B cell (primary cell): ENCODE measurements around the gene EPHA5. TPM values are rescaled to one million over a fixed set of nuclear protein-coding genes. Genes with fewer than 3 reads are reported as not detected.

Experiments used
- ATAC-seq: fragments of 200-7000 bp; cut with Tn5 transposase; one replicate; pipeline ENCODE4 v1.10.0; 2021; ENCODE audit warnings: low read depth, mild to moderate bottlenecking, moderate number of reproducible peaks, moderate library complexity
- CTCF ChIA-PET: fragments of 350-600 bp; sonication (Branson Sonifier 250); formaldehyde crosslinking; loops from one replicate; lab custom pipeline; 2021; ENCODE audit warnings: antibody characterized with exemption, inconsistent platforms; lab: Charles Lee
- POLR2A ChIA-PET: fragments of 350-600 bp; sonication (Branson Sonifier 250); formaldehyde crosslinking; loops from one replicate; lab custom pipeline; 2021; ENCODE audit warnings: antibody characterized with exemption; lab: Charles Lee
- DNase-seq: peaks from one replicate; pipeline ENCODE4 v3.0.0; 2013
- H2AFZ ChIP-seq: 2 replicates; pipeline ENCODE4 v1.6.1; 2012; ENCODE audit warnings: mild to moderate bottlenecking, low read depth, low read length; ENCODE audit not compliant: insufficient read depth, poor library complexity, severe bottlenecking
- H3K27ac ChIP-seq, 2 donors: 1 replicate in 1 of 2; 2 replicates in 1 of 2; pipeline ENCODE4 v1.5.1; 2012 to 2013; ENCODE audit warnings: low read length in 2 of 2, mild to moderate bottlenecking in 2 of 2, moderate library complexity in 1 of 2
- H3K27me3 ChIP-seq, 4 experiments: fragments of 200-600 bp in 1 of 4; sonication (generic) in 1 of 4; replicated peaks in 1 of 4; 1 replicate in 2 of 4; 2 replicates in 2 of 4; pipeline versions ENCODE4 v1.6.1 to v1.7.0; 2013 to 2016; ENCODE audit warnings: low read length in 3 of 4, mild to moderate bottlenecking in 2 of 4, mixed read lengths in 1 of 4, moderate library complexity in 1 of 4; ENCODE audit not compliant: insufficient read depth in 4 of 4, control insufficient read depth in 3 of 4; ENCODE audit errors: control extremely low read depth in 1 of 4
- H3K36me3 ChIP-seq, 2 experiments: replicated peaks in 1 of 2; 1 replicate in 1 of 2; 2 replicates in 1 of 2; pipeline versions ENCODE4 v1.6.1 to v1.7.1; 2013; ENCODE audit warnings: low read length in 1 of 2; ENCODE audit not compliant: insufficient read depth in 2 of 2, control insufficient read depth in 1 of 2; ENCODE audit errors: control extremely low read depth in 1 of 2, extremely low read depth in 1 of 2
- H3K4me1 ChIP-seq, 2 donors: fragments of 200-600 bp in 1 of 2; sonication (generic) in 1 of 2; 1 replicate in 1 of 2; 2 replicates in 1 of 2; pipeline versions ENCODE4 v1.5.1 to v1.6.1; 2013 to 2017; ENCODE audit warnings: low read length in 2 of 2; ENCODE audit not compliant: control insufficient read depth in 2 of 2, insufficient read depth in 2 of 2
- H3K4me2 ChIP-seq: replicated peaks from 2 replicates; pipeline ENCODE3; 2012; ENCODE audit warnings: mild to moderate bottlenecking, low read depth, low read length; ENCODE audit not compliant: poor library complexity, severe bottlenecking
- H3K4me3 ChIP-seq, 5 experiments: fragments of 200-600 bp in 1 of 5; sonication (generic) in 1 of 5; 1 replicate in 3 of 5; 2 replicates in 2 of 5; pipeline versions ENCODE4 v1.5.1 to v1.7.0; 2011 to 2016; ENCODE audit warnings: low read length in 4 of 5, mild to moderate bottlenecking in 4 of 5, low read depth in 2 of 5, control low read depth in 1 of 5, moderate library complexity in 1 of 5; ENCODE audit not compliant: insufficient read depth in 1 of 5; ENCODE audit errors: control extremely low read depth in 1 of 5, extremely low read depth in 1 of 5
- H3K79me2 ChIP-seq: fragments of 200-600 bp; sonication (generic); one replicate; pipeline ENCODE4 v1.6.0; 2016; ENCODE audit warnings: low read length; ENCODE audit not compliant: control insufficient read depth, insufficient read depth
- H3K9ac ChIP-seq: fragments of 200-600 bp; sonication (generic); 2 replicates; pipeline ENCODE4 v1.6.1; 2017; ENCODE audit warnings: mild to moderate bottlenecking, low read length, moderate library complexity
- H3K9me3 ChIP-seq, 3 donors: one replicate each; pipeline versions ENCODE4 v1.6.1 to v1.7.1; 2013; ENCODE audit warnings: low read length in 2 of 3; ENCODE audit not compliant: control insufficient read depth in 2 of 3, insufficient read depth in 1 of 3; ENCODE audit errors: control extremely low read depth in 1 of 3
- H4K20me1 ChIP-seq: 2 replicates; pipeline ENCODE4 v1.6.0; 2012; ENCODE audit warnings: mild to moderate bottlenecking, low read length; ENCODE audit not compliant: insufficient read depth, control insufficient read depth, poor library complexity, severe bottlenecking
- H3K27ac Mint-ChIP-seq: one replicate; pipeline ENCODE4 v1.8.0; 2021; ENCODE audit warnings: mixed read lengths
- H3K27me3 Mint-ChIP-seq: one replicate; pipeline ENCODE4 v1.8.0; 2021; ENCODE audit warnings: mixed read lengths
- H3K4me1 Mint-ChIP-seq: one replicate; pipeline ENCODE4 v1.8.0; 2021; ENCODE audit warnings: mixed read lengths
- H3K4me3 Mint-ChIP-seq: one replicate; pipeline ENCODE4 v1.8.0; 2021; ENCODE audit warnings: mixed read lengths
- H3K9me3 Mint-ChIP-seq: one replicate; pipeline ENCODE4 v1.8.0; 2022; ENCODE audit warnings: mixed read lengths; ENCODE audit not compliant: insufficient read depth
- EZH2 ChIP-seq: IDR thresholded peaks from 2 replicates; pipeline ENCODE4 v1.6.1; 2012; ENCODE audit warnings: borderline replicate concordance, low read depth, mild to moderate bottlenecking, moderate library complexity, low read length; ENCODE audit not compliant: insufficient read depth, poor library complexity, severe bottlenecking
- WGBS: methylation state at CpG from one replicate; pipeline ENCODE4 v1.1.5; 2013; ENCODE audit warnings: missing lambda C conversion rate; ENCODE audit not compliant: insufficient coverage; 5-methylcytosine and 5-hydroxymethylcytosine counted together
- intact Hi-C: fragments of 100-400 bp; cut with micrococcal nuclease; formaldehyde crosslinking; loops from one replicate; pipeline ENCODE4 v1.10.0; 2022
- polyA minus RNA-seq: library from RNA; depleted of rRNA, polyadenylated mRNA; stranded (reverse); fragments of >200 nt; gene quantifications from 2 replicates; pipeline ENCODE4 v1.2.3, GENCODE V29; 2012
- polyA plus RNA-seq: library from polyadenylated mRNA; depleted of rRNA; stranded (reverse); fragments of >200 nt; gene quantifications from 2 replicates; pipeline ENCODE4 v1.2.3, GENCODE V29; 2012
- total RNA-seq, 2 donors: library from RNA; stranded (reverse); fragments of 120-200 nt in 1 of 2; gene quantifications; 1 replicate in 1 of 2; 2 replicates in 1 of 2; pipeline versions ENCODE4 v1.2.3 to v1.2.4, GENCODE V29; 2013 to 2022
- TF ChIP-seq, protein P1 (sequence below): fragments of 200-600 bp; IDR thresholded peaks from one replicate; pipeline ENCODE4 v1.8.0; 2022; ENCODE audit warnings: antibody characterized with exemption, mild to moderate bottlenecking

EPHA5 gene
- total RNA-seq, result not detected in 2 replicates
- total RNA-seq (2013), result 0.02 TPM
- polyA plus RNA-seq, result not detected in 2 replicates
- 0.07 TPM in 1 of 2 replicates, not detected in the other for polyA minus RNA-seq

DNA sequence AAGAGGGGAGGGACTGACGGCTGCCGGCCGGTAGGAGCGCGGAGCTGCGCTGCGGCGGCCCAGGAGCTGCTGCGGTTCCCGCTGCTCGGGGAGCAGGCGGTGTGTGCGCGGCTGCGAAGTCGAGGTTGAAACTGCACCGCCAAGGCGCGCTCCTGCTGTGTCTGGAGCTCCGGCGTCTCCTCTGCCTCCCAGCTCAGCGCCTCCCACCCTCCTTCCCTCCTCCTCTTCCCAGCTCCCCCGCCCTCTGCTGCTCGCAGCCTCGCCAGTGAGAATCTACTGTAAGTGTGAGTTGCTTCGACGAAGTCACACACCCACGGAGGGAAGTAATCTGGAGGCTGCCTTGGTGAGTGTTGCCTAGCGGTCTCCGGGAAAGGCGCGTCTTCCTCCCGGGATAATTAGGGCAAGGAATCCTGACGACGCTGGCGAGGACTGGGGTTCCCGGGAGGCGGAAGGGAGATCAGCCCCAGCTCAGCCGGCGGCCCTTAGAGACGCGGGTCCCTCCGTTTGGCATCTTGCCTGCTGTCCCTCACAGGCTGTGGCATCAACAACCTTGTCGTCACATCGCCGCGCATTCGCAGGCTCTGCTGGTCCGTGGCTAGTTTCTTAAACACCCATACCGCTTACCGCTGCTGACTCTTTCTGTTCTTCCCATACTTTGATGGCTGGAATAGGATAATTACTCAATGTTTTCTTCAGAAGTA is at the start of gene EPHA5:
EPHA5 (minus strand) TSS at position 159 of the 701 bp plus-strand sequence. CDS start 747 bp downstream, outside the sequence.
- TF ChIP-seq, protein P1, sequence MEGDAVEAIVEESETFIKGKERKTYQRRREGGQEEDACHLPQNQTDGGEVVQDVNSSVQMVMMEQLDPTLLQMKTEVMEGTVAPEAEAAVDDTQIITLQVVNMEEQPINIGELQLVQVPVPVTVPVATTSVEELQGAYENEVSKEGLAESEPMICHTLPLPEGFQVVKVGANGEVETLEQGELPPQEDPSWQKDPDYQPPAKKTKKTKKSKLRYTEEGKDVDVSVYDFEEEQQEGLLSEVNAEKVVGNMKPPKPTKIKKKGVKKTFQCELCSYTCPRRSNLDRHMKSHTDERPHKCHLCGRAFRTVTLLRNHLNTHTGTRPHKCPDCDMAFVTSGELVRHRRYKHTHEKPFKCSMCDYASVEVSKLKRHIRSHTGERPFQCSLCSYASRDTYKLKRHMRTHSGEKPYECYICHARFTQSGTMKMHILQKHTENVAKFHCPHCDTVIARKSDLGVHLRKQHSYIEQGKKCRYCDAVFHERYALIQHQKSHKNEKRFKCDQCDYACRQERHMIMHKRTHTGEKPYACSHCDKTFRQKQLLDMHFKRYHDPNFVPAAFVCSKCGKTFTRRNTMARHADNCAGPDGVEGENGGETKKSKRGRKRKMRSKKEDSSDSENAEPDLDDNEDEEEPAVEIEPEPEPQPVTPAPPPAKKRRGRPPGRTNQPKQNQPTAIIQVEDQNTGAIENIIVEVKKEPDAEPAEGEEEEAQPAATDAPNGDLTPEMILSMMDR, result no peak
- no peak for TF ChIP-seq EZH2
- POLR2A ChIA-PET, result no interaction called here
- no peak within 1 kb of the TSS for H3K9ac ChIP-seq
- Mint-ChIP-seq H3K4me1 (peaks cover 4% of the 10 kb centered on the region), H3K27ac (no peak within 1 kb of the TSS), H3K27me3 (peaks cover 49% of the 10 kb centered on the region), H3K4me3 (no peak within 1 kb of the TSS), H3K9me3 (no peaks in the 10 kb centered on the region)
- H3K4me3 ChIP-seq, result no peak within 1 kb of the TSS
- ATAC-seq (no peak), DNase-seq (no peak)
- CTCF ChIA-PET, result no interaction called here
- no peaks in the 10 kb centered on the region for H3K36me3 ChIP-seq
- WGBS, result 8% methylated on average over 40 of the region's 51 CpGs
- H2AFZ ChIP-seq, result no peak within 1 kb of the TSS
- peaks cover 0 to 16% (median 6%) of the 10 kb centered on the region in 4 experiments for H3K27me3 ChIP-seq
- no peaks in the 10 kb centered on the region for H4K20me1 ChIP-seq
- H3K79me2 ChIP-seq, result no peaks in the 10 kb centered on the region
- H3K4me2 ChIP-seq, result no peak within 1 kb of the TSS
- H3K9me3 ChIP-seq, result peaks cover 0 to 25% (median 1%) of the 10 kb centered on the region in 3 donors
- no peaks in the 10 kb centered on the region for H3K4me1 ChIP-seq
- intact Hi-C loops, result no loop called here
- no peak within 1 kb of the TSS for H3K27ac ChIP-seq

DNA sequence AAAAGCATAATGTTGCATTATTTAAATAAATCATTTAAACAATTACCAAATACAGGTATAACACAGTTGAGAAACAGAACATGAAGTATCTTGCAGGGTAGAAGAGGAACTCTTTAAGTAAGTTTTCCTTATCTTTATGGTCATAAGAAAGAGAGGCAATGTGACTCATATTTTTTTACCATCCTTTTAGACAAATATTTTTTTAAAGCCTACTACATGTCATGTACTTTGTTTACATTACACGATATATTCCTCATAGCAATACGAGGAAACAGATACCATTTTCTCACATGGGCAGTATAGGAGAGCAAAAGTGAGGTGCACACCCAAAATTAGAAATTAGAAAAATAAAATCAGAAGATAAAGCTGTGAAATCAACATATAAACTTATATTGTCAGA is 49.3 kb upstream of the EPHA5 start:
- no peaks in the 10 kb centered on the region for H3K27me3 ChIP-seq
- Mint-ChIP-seq H3K4me3 (no peak overlapping the region), H3K27ac (no peak overlapping the region), H3K27me3 (no peaks in the 10 kb centered on the region), H3K9me3 (peaks cover 5% of the 10 kb centered on the region), H3K4me1 (no peaks in the 10 kb centered on the region)
- POLR2A ChIA-PET, result no interaction called here
- no peak overlapping the region for H3K9ac ChIP-seq
- TF ChIP-seq, protein P1, result no peak
- TF ChIP-seq EZH2, result no peak
- H4K20me1 ChIP-seq, result no peaks in the 10 kb centered on the region
- no peak overlapping the region for H3K27ac ChIP-seq
- no CpG with 5 or more reads among the region's 2 CpGs for WGBS
- H3K9me3 ChIP-seq, result peaks cover 0 to 1% (median 0%) of the 10 kb centered on the region in 3 donors
- no peak overlapping the region for H2AFZ ChIP-seq
- no peaks in the 10 kb centered on the region for H3K4me1 ChIP-seq
- no peaks in the 10 kb centered on the region for H3K36me3 ChIP-seq
- DNase-seq (no peak), ATAC-seq (no peak)
- no peak overlapping the region for H3K4me2 ChIP-seq
- CTCF ChIA-PET, result no interaction called here
- H3K4me3 ChIP-seq, result no peak overlapping the region
- no peaks in the 10 kb centered on the region for H3K79me2 ChIP-seq
- intact Hi-C loops, result no loop called here
